ENCODE data around the gene DHX58.

DNA sequence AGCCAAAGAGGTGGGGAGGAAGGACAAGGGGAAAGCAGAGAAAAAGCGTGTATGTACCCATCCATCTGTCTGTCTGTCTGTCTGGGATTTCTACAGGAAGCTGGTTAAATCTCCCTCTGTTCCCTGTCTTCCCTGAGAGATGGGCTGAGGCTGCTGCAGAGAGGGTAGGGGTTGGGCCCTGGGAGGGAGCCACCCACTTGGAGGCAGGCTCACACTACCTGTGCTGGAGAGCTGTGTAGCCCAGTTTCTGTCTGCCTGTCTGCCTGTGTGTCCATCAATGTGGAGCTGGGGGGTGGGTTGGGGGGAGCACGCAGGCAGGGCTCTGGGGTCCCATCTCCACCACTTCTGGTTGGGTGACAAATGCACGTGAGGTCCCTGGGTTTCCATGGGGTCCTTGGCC is 43.5 kb downstream of the DHX58 start:
- TF ChIP-seq, protein P1, sequence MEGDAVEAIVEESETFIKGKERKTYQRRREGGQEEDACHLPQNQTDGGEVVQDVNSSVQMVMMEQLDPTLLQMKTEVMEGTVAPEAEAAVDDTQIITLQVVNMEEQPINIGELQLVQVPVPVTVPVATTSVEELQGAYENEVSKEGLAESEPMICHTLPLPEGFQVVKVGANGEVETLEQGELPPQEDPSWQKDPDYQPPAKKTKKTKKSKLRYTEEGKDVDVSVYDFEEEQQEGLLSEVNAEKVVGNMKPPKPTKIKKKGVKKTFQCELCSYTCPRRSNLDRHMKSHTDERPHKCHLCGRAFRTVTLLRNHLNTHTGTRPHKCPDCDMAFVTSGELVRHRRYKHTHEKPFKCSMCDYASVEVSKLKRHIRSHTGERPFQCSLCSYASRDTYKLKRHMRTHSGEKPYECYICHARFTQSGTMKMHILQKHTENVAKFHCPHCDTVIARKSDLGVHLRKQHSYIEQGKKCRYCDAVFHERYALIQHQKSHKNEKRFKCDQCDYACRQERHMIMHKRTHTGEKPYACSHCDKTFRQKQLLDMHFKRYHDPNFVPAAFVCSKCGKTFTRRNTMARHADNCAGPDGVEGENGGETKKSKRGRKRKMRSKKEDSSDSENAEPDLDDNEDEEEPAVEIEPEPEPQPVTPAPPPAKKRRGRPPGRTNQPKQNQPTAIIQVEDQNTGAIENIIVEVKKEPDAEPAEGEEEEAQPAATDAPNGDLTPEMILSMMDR (IDR thresholded peaks at IDR 0.05; ENCODE audit: low read depth, low read length): no peak
- no peak for TF ChIP-seq EZH2phosphoT487 (IDR thresholded peaks at IDR 0.05; ENCODE audit: low read depth)
